ENCODE results near the gene API5. TPM values are rescaled to one million over a fixed set of nuclear protein-coding genes. Genes with fewer than 3 reads are reported as not detected.

Gene API5
- total and polyA plus RNA-seq, 2 experiments from 2014 or later = 44.8 to 107 TPM

GRCh38 chr11:43282607-43283440 is 29.0 kb upstream of the API5 start:
- no peaks in the 10 kb centered on the region for H4K20me1 ChIP-seq (ENCODE audit: insufficient read depth, poor library complexity, severe bottlenecking)
- H3K27ac ChIP-seq = no peak overlapping the region
- H3K4me2 ChIP-seq = peak overlapping the region; percentile 51
- no peaks in the 10 kb centered on the region for H3K79me2 ChIP-seq
- H3K9me3 ChIP-seq (ENCODE audit: low read depth) = no peaks in the 10 kb centered on the region
- no peak overlapping the region for H2AFZ ChIP-seq
- no peak overlapping the region for H3K4me3 ChIP-seq
- H3K27me3 ChIP-seq = no peaks in the 10 kb centered on the region
- H3K36me3 ChIP-seq (replicated peaks; ENCODE audit: insufficient read depth, low read depth) = no peaks in the 10 kb centered on the region
- no peak for TF ChIP-seq EZH2phosphoT487 (IDR thresholded peaks at IDR 0.05; ENCODE audit: low read depth, severe bottlenecking, unreplicated experiment)
- TF ChIP-seq CTCF (IDR thresholded peaks at IDR 0.05; ENCODE audit: poor library complexity) = peak; percentile 98
- no peak for TF ChIP-seq EZH2 (IDR thresholded peaks at IDR 0.05; ENCODE audit: borderline replicate concordance)
- DNase-seq (ENCODE audit: low spot score) = peak; percentile 71
- H3K9me2 ChIP-seq (replicated peaks; ENCODE audit: insufficient read depth) = no peaks in the 10 kb centered on the region
- WGBS (ENCODE audit: low lambda C conversion rate, missing lambda C conversion rate) = 23% methylated on average over 19 of the region's 19 CpGs
- H3K4me1 ChIP-seq (ENCODE audit: insufficient read depth) = no peaks in the 10 kb centered on the region

- Histone ChIP-seq H3K4me3 (no peak overlapping the region), H4K20me1 (ENCODE audit: insufficient read depth, poor library complexity, severe bottlenecking) (no peaks in the 10 kb centered on the region), H3K4me2 (no peak overlapping the region), H3K36me3 (replicated peaks; ENCODE audit: insufficient read depth, low read depth) (no peaks in the 10 kb centered on the region), H3K9me2 (replicated peaks; ENCODE audit: insufficient read depth) (no peaks in the 10 kb centered on the region), H3K27ac (no peak overlapping the region), H3K79me2 (no peaks in the 10 kb centered on the region), H3K4me1 (ENCODE audit: insufficient read depth) (no peaks in the 10 kb centered on the region), H2AFZ (no peak overlapping the region), H3K9me3 (ENCODE audit: low read depth) (no peaks in the 10 kb centered on the region), H3K27me3 (no peaks in the 10 kb centered on the region)
- WGBS (ENCODE audit: low lambda C conversion rate, missing lambda C conversion rate) = 65% methylated on average over 4 of the region's 4 CpGs
- no peak for DNase-seq (ENCODE audit: low spot score)
- TF ChIP-seq EZH2phosphoT487 (IDR thresholded peaks at IDR 0.05; ENCODE audit: low read depth, severe bottlenecking, unreplicated experiment) (no peak), EZH2 (IDR thresholded peaks at IDR 0.05; ENCODE audit: borderline replicate concordance) (no peak), CTCF (IDR thresholded peaks at IDR 0.05; ENCODE audit: poor library complexity) (no peak)
These were observed 26.0 kb upstream of the API5 start for GRCh38 chr11:43285826-43286225.

- Histone ChIP-seq H3K79me2 (no peaks in the 10 kb centered on the region), H3K27ac (no peak overlapping the region), H4K20me1 (ENCODE audit: insufficient read depth, poor library complexity, severe bottlenecking) (no peaks in the 10 kb centered on the region), H3K4me3 (no peak overlapping the region), H3K4me1 (ENCODE audit: insufficient read depth) (no peaks in the 10 kb centered on the region), H3K9me3 (ENCODE audit: low read depth) (no peaks in the 10 kb centered on the region), H3K27me3 (no peaks in the 10 kb centered on the region), H3K36me3 (replicated peaks; ENCODE audit: insufficient read depth, low read depth) (no peaks in the 10 kb centered on the region), H2AFZ (no peak overlapping the region), H3K4me2 (no peak overlapping the region), H3K9me2 (replicated peaks; ENCODE audit: insufficient read depth) (no peaks in the 10 kb centered on the region)
- no peak for DNase-seq (ENCODE audit: low spot score)
- TF ChIP-seq EZH2 (IDR thresholded peaks at IDR 0.05; ENCODE audit: borderline replicate concordance) (no peak), EZH2phosphoT487 (IDR thresholded peaks at IDR 0.05; ENCODE audit: low read depth, severe bottlenecking, unreplicated experiment) (no peak), CTCF (IDR thresholded peaks at IDR 0.05; ENCODE audit: poor library complexity) (no peak)
- WGBS (ENCODE audit: low lambda C conversion rate, missing lambda C conversion rate) = 89% methylated on average over 3 of the region's 3 CpGs
These were observed 22.4 kb upstream of the API5 start for GRCh38 chr11:43289368-43289767.

Data from hepatocyte (in vitro differentiated cells).